Vagina (tissue), 2 donors: ENCODE measurements around the gene NUMB.

Source experiments
- POLR2AphosphoS5 ChIP-seq, 2 donors: sonication (generic); formaldehyde crosslinking; IDR thresholded peaks; one replicate each; pipeline ENCODE4 v1.9.0; 2017; ENCODE audit warnings: antibody characterized with exemption in 2 of 2, mild to moderate bottlenecking in 2 of 2, low read depth in 1 of 2; ENCODE audit not compliant: insufficient read depth in 1 of 2
- TF ChIP-seq, protein P1 (sequence below), 3 experiments: fragments of 450-650 bp in 2 of 3; fragments of 200-600 bp in 1 of 3; sonication (generic) in 1 of 3; IDR thresholded peaks; one replicate each; pipeline ENCODE4 v1.5.1; 2017 to 2019; ENCODE audit warnings: antibody characterized with exemption in 3 of 3, mild to moderate bottlenecking in 2 of 3, moderate library complexity in 2 of 3

GRCh38 chr14:73369428-73369827, 88.9 kb downstream of the NUMB start:
- TF ChIP-seq, protein P1, sequence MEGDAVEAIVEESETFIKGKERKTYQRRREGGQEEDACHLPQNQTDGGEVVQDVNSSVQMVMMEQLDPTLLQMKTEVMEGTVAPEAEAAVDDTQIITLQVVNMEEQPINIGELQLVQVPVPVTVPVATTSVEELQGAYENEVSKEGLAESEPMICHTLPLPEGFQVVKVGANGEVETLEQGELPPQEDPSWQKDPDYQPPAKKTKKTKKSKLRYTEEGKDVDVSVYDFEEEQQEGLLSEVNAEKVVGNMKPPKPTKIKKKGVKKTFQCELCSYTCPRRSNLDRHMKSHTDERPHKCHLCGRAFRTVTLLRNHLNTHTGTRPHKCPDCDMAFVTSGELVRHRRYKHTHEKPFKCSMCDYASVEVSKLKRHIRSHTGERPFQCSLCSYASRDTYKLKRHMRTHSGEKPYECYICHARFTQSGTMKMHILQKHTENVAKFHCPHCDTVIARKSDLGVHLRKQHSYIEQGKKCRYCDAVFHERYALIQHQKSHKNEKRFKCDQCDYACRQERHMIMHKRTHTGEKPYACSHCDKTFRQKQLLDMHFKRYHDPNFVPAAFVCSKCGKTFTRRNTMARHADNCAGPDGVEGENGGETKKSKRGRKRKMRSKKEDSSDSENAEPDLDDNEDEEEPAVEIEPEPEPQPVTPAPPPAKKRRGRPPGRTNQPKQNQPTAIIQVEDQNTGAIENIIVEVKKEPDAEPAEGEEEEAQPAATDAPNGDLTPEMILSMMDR (IDR thresholded peaks at IDR 0.05): no peak
- no peak for TF ChIP-seq POLR2AphosphoS5 (IDR thresholded peaks at IDR 0.05; ENCODE audit: insufficient read depth in 1 of 2, low read depth in 1 of 2)
